ENCODE measurements around the gene AGBL1. TPM values are rescaled to one million over a fixed set of nuclear protein-coding genes. Genes with fewer than 3 reads are reported as not detected.

Gene AGBL1
- total RNA-seq, 1 experiment from 2014 or later, result not detected

GRCh38 chr15:86857701-86858100 lies 778.0 kb downstream of the AGBL1 start:
- DNase-seq (ENCODE audit: low spot score), result no peak
- no peaks in the 10 kb centered on the region for H3K36me3 ChIP-seq (ENCODE audit: insufficient read depth, low read length, poor library complexity, severe bottlenecking)
- intact Hi-C loops (cut with micrococcal nuclease; ENCODE audit: unreplicated experiment), result no loop called here
- no TSS peak for BruUV-seq (replicated peaks)
- H3K9me3 ChIP-seq (ENCODE audit: low read depth, low read length, poor library complexity, severe bottlenecking), result peaks cover 7% of the 10 kb centered on the region
- no peak overlapping the region for H3K27ac ChIP-seq (ENCODE audit: low read depth, low read length, poor library complexity, severe bottlenecking)
- no peak overlapping the region for H3K4me3 ChIP-seq (ENCODE audit: low read depth, low read length, poor library complexity, severe bottlenecking)
- ChIA-PET CTCF (no interaction called here), POLR2A (ENCODE audit: low non-redundant PET) (no interaction called here)
- no peaks in the 10 kb centered on the region for H3K27me3 ChIP-seq (replicated peaks; ENCODE audit: insufficient read depth, low read depth, low read length, poor library complexity)
- TF ChIP-seq CTCF (conservative IDR thresholded peaks at IDR 0.05; ENCODE audit: low read depth, low read length) (no peak), EZH2 (IDR thresholded peaks at IDR 0.05; ENCODE audit: borderline replicate concordance, low read depth, low read length, poor library complexity, severe bottlenecking) (no peak)
- H3K4me1 ChIP-seq (ENCODE audit: insufficient read depth, low read length, poor library complexity, severe bottlenecking), result no peaks in the 10 kb centered on the region

- H3K27ac ChIP-seq (ENCODE audit: low read depth, low read length, poor library complexity, severe bottlenecking), result no peak overlapping the region
- no peak for DNase-seq (ENCODE audit: low spot score)
- no peaks in the 10 kb centered on the region for H3K4me1 ChIP-seq (ENCODE audit: insufficient read depth, low read length, poor library complexity, severe bottlenecking)
- no peaks in the 10 kb centered on the region for H3K36me3 ChIP-seq (ENCODE audit: insufficient read depth, low read length, poor library complexity, severe bottlenecking)
- no peak overlapping the region for H3K4me3 ChIP-seq (ENCODE audit: low read depth, low read length, poor library complexity, severe bottlenecking)
- no peaks in the 10 kb centered on the region for H3K9me3 ChIP-seq (ENCODE audit: low read depth, low read length, poor library complexity, severe bottlenecking)
- intact Hi-C loops (cut with micrococcal nuclease; ENCODE audit: unreplicated experiment), result no loop called here
- no peaks in the 10 kb centered on the region for H3K27me3 ChIP-seq (replicated peaks; ENCODE audit: insufficient read depth, low read depth, low read length, poor library complexity)
- POLR2A ChIA-PET (ENCODE audit: low non-redundant PET), result no interaction called here
- TF ChIP-seq EZH2 (IDR thresholded peaks at IDR 0.05; ENCODE audit: borderline replicate concordance, low read depth, low read length, poor library complexity, severe bottlenecking) (no peak), CTCF (conservative IDR thresholded peaks at IDR 0.05; ENCODE audit: low read depth, low read length) (no peak)
- CTCF ChIA-PET, result interaction anchor here (0.7 kb wide), 1 partner anchor 9 kb away, joined by 7 read pairs; no protein-coding TSS in a partner anchor
- no TSS peak for BruUV-seq (replicated peaks)
These were observed 783.7 kb downstream of the AGBL1 start for GRCh38 chr15:86863226-86863915.

GRCh38 chr15:86865920-86866319 lies 786.2 kb downstream of the AGBL1 start:
- no peaks in the 10 kb centered on the region for H3K9me3 ChIP-seq (ENCODE audit: low read depth, low read length, poor library complexity, severe bottlenecking)
- CTCF ChIA-PET, result no interaction called here
- no TSS peak for BruUV-seq (replicated peaks)
- POLR2A ChIA-PET (ENCODE audit: low non-redundant PET), result no interaction called here
- H3K4me1 ChIP-seq (ENCODE audit: insufficient read depth, low read length, poor library complexity, severe bottlenecking), result no peaks in the 10 kb centered on the region
- H3K27me3 ChIP-seq (replicated peaks; ENCODE audit: insufficient read depth, low read depth, low read length, poor library complexity), result no peaks in the 10 kb centered on the region
- H3K36me3 ChIP-seq (ENCODE audit: insufficient read depth, low read length, poor library complexity, severe bottlenecking), result no peaks in the 10 kb centered on the region
- no peak overlapping the region for H3K4me3 ChIP-seq (ENCODE audit: low read depth, low read length, poor library complexity, severe bottlenecking)
- H3K27ac ChIP-seq (ENCODE audit: low read depth, low read length, poor library complexity, severe bottlenecking), result no peak overlapping the region
- intact Hi-C loops (cut with micrococcal nuclease; ENCODE audit: unreplicated experiment), result no loop called here
- TF ChIP-seq CTCF (conservative IDR thresholded peaks at IDR 0.05; ENCODE audit: low read depth, low read length) (no peak), EZH2 (IDR thresholded peaks at IDR 0.05; ENCODE audit: borderline replicate concordance, low read depth, low read length, poor library complexity, severe bottlenecking) (no peak)
- no peak for DNase-seq (ENCODE audit: low spot score)
